Heart left ventricle (tissue), 16 donors: ENCODE data around the gene THBD. TPM values are rescaled to one million over a fixed set of nuclear protein-coding genes. Genes with fewer than 3 reads are reported as not detected.

Experiments
- ATAC-seq, 4 donors: fragments of 200-7000 bp; cut with Tn5 transposase; one replicate each; pipeline ENCODE4 v1.9.1; 2020 to 2022; ENCODE audit warnings: moderate library complexity in 4 of 4, mild to moderate bottlenecking in 3 of 4, moderate number of reproducible peaks in 1 of 4
- DNase-seq, 5 donors: peaks; one replicate each; pipeline ENCODE4 v3.0.0-alpha.2; 2020
- H3K27ac ChIP-seq, 12 donors: fragments of 200-600 bp; sonication (generic) in 4 of 12; one replicate each; pipeline versions ENCODE4 v1.5.0 to v1.8.0; 2016 to 2022; ENCODE audit warnings: mild to moderate bottlenecking in 2 of 12
- H3K27me3 ChIP-seq, 9 donors: fragments of 200-600 bp; sonication (generic) in 2 of 9; one replicate each; pipeline versions ENCODE4 v1.5.1 to v1.8.0; 2016 to 2022; ENCODE audit warnings: mild to moderate bottlenecking in 3 of 9
- H3K36me3 ChIP-seq, 9 donors: fragments of 200-600 bp; sonication (generic) in 2 of 9; one replicate each; pipeline versions ENCODE4 v1.5.0 to v1.8.0; 2018 to 2022; ENCODE audit warnings: mild to moderate bottlenecking in 2 of 9
- H3K4me1 ChIP-seq, 12 donors: fragments of 200-600 bp; sonication (generic) in 4 of 12; one replicate each; pipeline versions ENCODE4 v1.5.0 to v1.8.0; 2016 to 2022; ENCODE audit warnings: mild to moderate bottlenecking in 3 of 12
- H3K4me3 ChIP-seq, 12 donors: fragments of 200-600 bp; sonication (generic) in 4 of 12; one replicate each; pipeline versions ENCODE4 v1.5.0 to v1.8.0; 2017 to 2022; ENCODE audit warnings: mild to moderate bottlenecking in 9 of 12, moderate library complexity in 4 of 12
- H3K9me3 ChIP-seq, 12 donors: fragments of 200-600 bp; sonication (generic) in 4 of 12; one replicate each; pipeline versions ENCODE4 v1.5.0 to v1.8.0; 2016 to 2022; ENCODE audit warnings: mild to moderate bottlenecking in 1 of 12
- POLR2A ChIP-seq, 2 donors: fragments of 450-650 bp; IDR thresholded peaks; one replicate each; pipeline ENCODE4 v1.6.1; 2017; ENCODE audit warnings: antibody characterized with exemption in 2 of 2, mild to moderate bottlenecking in 2 of 2, moderate library complexity in 2 of 2
- WGBS, 4 donors: extraction: QIAGEN DNeasy Blood & Tissue Kit in 2 of 4; methylation state at CpG; one replicate each; pipeline versions ENCODE4 v1.1.5 to v1.1.7; 2013 to 2018; 5-methylcytosine and 5-hydroxymethylcytosine counted together
- intact Hi-C, 10 donors: fragments of 100-400 bp; cut with DNase I; formaldehyde crosslinking; loops; one replicate each; pipeline versions ENCODE4 v1.11.1 to v1.14.2; 2022
- polyA plus RNA-seq, 2 donors: library from polyadenylated mRNA; stranded (reverse); fragments of 200-250 nt; gene quantifications; one replicate each; pipeline ENCODE4 v1.2.3, GENCODE V29; 2013
- total RNA-seq, 9 donors: library from RNA; depleted of rRNA in 2 of 9; stranded (reverse); fragments of >200 nt in 2 of 9; fragmentation: NEBNext Ultra II Directional in 3 of 9; extraction: Animal tissue kit (Norgen Biotek cat#: 25700) in 3 of 9; gene quantifications; one replicate each; pipeline versions ENCODE4 v1.1.0 to v1.2.4, GENCODE V29; 2016 to 2023
- TF ChIP-seq, protein P1 (sequence below), 12 donors: fragments of 200-600 bp; sonication (generic) in 4 of 12; IDR thresholded peaks; one replicate each; pipeline versions ENCODE4 v1.5.0 to v1.8.0; 2018 to 2022; ENCODE audit warnings: antibody characterized with exemption in 12 of 12, mild to moderate bottlenecking in 5 of 12
- donor health status: ischemic (EF 13 %, LVEDD 7.1; RV severe dilation, severe dysfunction).
- donor health status: healthy with polysubstance abuse.
- donor health status: DM: no; HTN: yes; CAD: no.
- donor health status: DM: no; HTN: no; CAD: no.
- donor health status: ischemic (EF 25% LVEDD 6.9; RV normal size, moderate dysfunction).
- donor health status: ischemic (EF 25% LVEDD 5.7; RV mildly dilated, moderate dysfunction).
- donor health status: healthy.
- donor health status: DM: yes; HTN: yes; CAD: no.
- donor health status: ischemic (EF 35%, LVEDD 5.7; RV mildly dilated, moderate dysfunction).
- donor health status: nonischemic (EF 11% LVEDD 7.7; RV severe dilation, severe dysfunction).
- donor health status: DM: yes; HTN: yes; CAD: no.
- donor health status: PGD.
- donor health status: ischemic (EF 29% LVEDD 5.4; RV normal size, mild dysfunction).
- donor health status: nonischemic (EF 23%, LVEDD 6.1; RV moderate dilation, normal function).

THBD gene
- total and polyA plus RNA-seq, 11 donors: 8.2 to 70.9 (median 19.9) TPM

- intact Hi-C loops: no loop called here
- Histone ChIP-seq H3K27ac (no peak overlapping the region), H3K4me3 (no peak overlapping the region), H3K4me1 (peaks cover 0 to 43% (median 24%) of the 10 kb centered on the region in 12 donors), H3K9me3 (no peaks in the 10 kb centered on the region), H3K27me3 (no peaks in the 10 kb centered on the region), H3K36me3 (peaks cover 0 to 24% (median 0%) of the 10 kb centered on the region in 9 donors)
- DNase-seq (no peak), ATAC-seq (no peak)
- TF ChIP-seq POLR2A (IDR thresholded peaks at IDR 0.05): no peak
- TF ChIP-seq, protein P1, sequence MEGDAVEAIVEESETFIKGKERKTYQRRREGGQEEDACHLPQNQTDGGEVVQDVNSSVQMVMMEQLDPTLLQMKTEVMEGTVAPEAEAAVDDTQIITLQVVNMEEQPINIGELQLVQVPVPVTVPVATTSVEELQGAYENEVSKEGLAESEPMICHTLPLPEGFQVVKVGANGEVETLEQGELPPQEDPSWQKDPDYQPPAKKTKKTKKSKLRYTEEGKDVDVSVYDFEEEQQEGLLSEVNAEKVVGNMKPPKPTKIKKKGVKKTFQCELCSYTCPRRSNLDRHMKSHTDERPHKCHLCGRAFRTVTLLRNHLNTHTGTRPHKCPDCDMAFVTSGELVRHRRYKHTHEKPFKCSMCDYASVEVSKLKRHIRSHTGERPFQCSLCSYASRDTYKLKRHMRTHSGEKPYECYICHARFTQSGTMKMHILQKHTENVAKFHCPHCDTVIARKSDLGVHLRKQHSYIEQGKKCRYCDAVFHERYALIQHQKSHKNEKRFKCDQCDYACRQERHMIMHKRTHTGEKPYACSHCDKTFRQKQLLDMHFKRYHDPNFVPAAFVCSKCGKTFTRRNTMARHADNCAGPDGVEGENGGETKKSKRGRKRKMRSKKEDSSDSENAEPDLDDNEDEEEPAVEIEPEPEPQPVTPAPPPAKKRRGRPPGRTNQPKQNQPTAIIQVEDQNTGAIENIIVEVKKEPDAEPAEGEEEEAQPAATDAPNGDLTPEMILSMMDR (IDR thresholded peaks at IDR 0.05): no peak
- 75 to 82% (median 79%) methylated on average over 5 of the region's 5 CpGs for WGBS, 4 donors
These were observed 29.0 kb upstream of the THBD start for GRCh38 chr20:23078351-23079015.

- Histone ChIP-seq H3K9me3 (no peaks in the 10 kb centered on the region), H3K36me3 (peaks cover 0 to 24% (median 0%) of the 10 kb centered on the region in 9 donors), H3K4me1 (peaks cover 0 to 43% (median 25%) of the 10 kb centered on the region in 12 donors), H3K27me3 (no peaks in the 10 kb centered on the region), H3K27ac (no peak overlapping the region), H3K4me3 (no peak overlapping the region)
- TF ChIP-seq POLR2A (IDR thresholded peaks at IDR 0.05): no peak
- TF ChIP-seq, protein P1 (IDR thresholded peaks at IDR 0.05): no peak
- ATAC-seq (no peak), DNase-seq (no peak)
- intact Hi-C loops: no loop called here
- WGBS, 4 donors: 58 to 89% (median 77%) methylated on average over 4 of the region's 4 CpGs
These were observed 27.8 kb upstream of the THBD start for GRCh38 chr20:23077277-23077676.

- no peaks in the 10 kb centered on the region for H3K9me3 ChIP-seq
- ATAC-seq (no peak), DNase-seq (no peak)
- no peak for TF ChIP-seq POLR2A (IDR thresholded peaks at IDR 0.05)
- TF ChIP-seq, protein P1 (IDR thresholded peaks at IDR 0.05): no peak
- WGBS, 4 donors: 87 to 96% (median 92%) methylated on average over 3 of the region's 3 CpGs
- peaks cover 0 to 13% (median 6%) of the 10 kb centered on the region in 12 donors for H3K4me1 ChIP-seq
- H3K27me3 ChIP-seq: no peaks in the 10 kb centered on the region
- H3K4me3 ChIP-seq: no peak overlapping the region
- peaks cover 0 to 7% (median 0%) of the 10 kb centered on the region in 9 donors for H3K36me3 ChIP-seq
- H3K27ac ChIP-seq: no peak overlapping the region
- intact Hi-C loops: loop anchor here in 1 of 10 donors (5.0 kb wide), 1 partner anchor 173 kb away; no protein-coding TSS in a partner anchor
These were observed 24.6 kb upstream of the THBD start for GRCh38 chr20:23074052-23074451.

GRCh38 chr20:23072892-23073586 is 23.6 kb upstream of the THBD start:
- H3K4me1 ChIP-seq: peaks cover 0 to 6% (median 0%) of the 10 kb centered on the region in 12 donors
- WGBS, 4 donors: 67 to 75% (median 72%) methylated on average over 11 of the region's 11 CpGs
- TF ChIP-seq POLR2A (IDR thresholded peaks at IDR 0.05): no peak
- TF ChIP-seq, protein P1 (IDR thresholded peaks at IDR 0.05): no peak
- H3K36me3 ChIP-seq: no peaks in the 10 kb centered on the region
- no peaks in the 10 kb centered on the region for H3K9me3 ChIP-seq
- no peak overlapping the region for H3K4me3 ChIP-seq
- H3K27me3 ChIP-seq: no peaks in the 10 kb centered on the region
- peak in 2 of 4 donors; percentile 31 to 44 for ATAC-seq
- no peak overlapping the region for H3K27ac ChIP-seq
- intact Hi-C loops: loop anchor here in 1 of 10 donors (5.0 kb wide), 1 partner anchor 174 kb away; no protein-coding TSS in a partner anchor
- DNase-seq: no peak
